Stimulated activated effector memory CD8-positive, alpha-beta T cell treated with anti-CD3 and anti-CD28 coated beads, Interleukin-12 subunit alpha, Interleukin-12 subunit beta, amount 100 ng/mL, for 72 hours (primary cell): ENCODE measurements around the gene TIMM50.
"Not testable (repeated sequence)": the region's sequence is repeated elsewhere in the genome, so short reads cannot be mapped to it uniquely, and the experiment has no call there.

Experiments
- ATAC-seq: fragments of 150-1000 bp; cut with Tn5 transposase; 2 replicates; pipeline ENCODE4 v1.10.0; 2021
- DNase-seq, 2 donors: peaks; one replicate each; pipeline ENCODE4 v3.0.0; 2021 to 2022; ENCODE audit warnings: low spot score in 2 of 2
- H3K27ac Mint-ChIP-seq: one replicate; pipeline ENCODE4 v1.8.0; 2022; ENCODE audit warnings: mild to moderate bottlenecking, mixed read lengths
- H3K36me3 Mint-ChIP-seq: one replicate; pipeline ENCODE4 v1.8.0; 2022; ENCODE audit warnings: mild to moderate bottlenecking, mixed read lengths
- H3K4me1 Mint-ChIP-seq: one replicate; pipeline ENCODE4 v1.8.0; 2022; ENCODE audit warnings: mixed read lengths
- H3K4me3 Mint-ChIP-seq: one replicate; pipeline ENCODE4 v1.8.0; 2022; ENCODE audit warnings: mild to moderate bottlenecking, mixed read lengths
- H3K9me3 Mint-ChIP-seq: one replicate; pipeline ENCODE4 v1.8.0; 2022; ENCODE audit warnings: mixed read lengths

TIMM50 gene

GRCh38 chr19:39451257-39451656 lies 29.4 kb upstream of the TIMM50 start:
- peaks cover 100% of the 10 kb centered on the region for H3K36me3 Mint-ChIP-seq
- not testable (repeated sequence) for H3K4me3 Mint-ChIP-seq, H3K9me3 Mint-ChIP-seq, DNase-seq, ATAC-seq
- peaks cover 76% of the 10 kb centered on the region for H3K4me1 Mint-ChIP-seq
- peak overlapping the region; percentile 80 for H3K27ac Mint-ChIP-seq

GRCh38 chr19:39463403-39463802 lies 17.2 kb upstream of the TIMM50 start:
- DNase-seq (no peak), ATAC-seq (no peak)
- Mint-ChIP-seq H3K4me1 (peaks cover 16% of the 10 kb centered on the region), H3K4me3 (no peak overlapping the region), H3K27ac (no peak overlapping the region), H3K36me3 (peaks cover 100% of the 10 kb centered on the region), H3K9me3 (no peaks in the 10 kb centered on the region)

- ATAC-seq (no peak), DNase-seq (no peak)
- peaks cover 15% of the 10 kb centered on the region for H3K4me1 Mint-ChIP-seq
- H3K4me3 Mint-ChIP-seq: no peak overlapping the region
- H3K9me3 Mint-ChIP-seq: no peaks in the 10 kb centered on the region
- H3K36me3 Mint-ChIP-seq: peaks cover 100% of the 10 kb centered on the region
- peak overlapping the region; percentile 79 for H3K27ac Mint-ChIP-seq
Measured at GRCh38 chr19:39465956-39466747, 14.5 kb upstream of the TIMM50 start.

- ATAC-seq: no peak
- Mint-ChIP-seq H3K4me1 (peaks cover 25% of the 10 kb centered on the region), H3K4me3 (no peak overlapping the region), H3K36me3 (peaks cover 98% of the 10 kb centered on the region), H3K9me3 (no peaks in the 10 kb centered on the region), H3K27ac (no peak overlapping the region)
- no peak for DNase-seq
Measured at GRCh38 chr19:39467941-39468340, 12.7 kb upstream of the TIMM50 start.

GRCh38 chr19:39469036-39469435 lies 11.6 kb upstream of the TIMM50 start:
- ATAC-seq: no peak
- H3K27ac Mint-ChIP-seq: no peak overlapping the region

GRCh38 chr19:39469567-39469966 lies 11.1 kb upstream of the TIMM50 start:
- H3K4me1 Mint-ChIP-seq: peaks cover 30% of the 10 kb centered on the region
- H3K9me3 Mint-ChIP-seq: no peaks in the 10 kb centered on the region
- no peak for DNase-seq
- H3K36me3 Mint-ChIP-seq: peaks cover 94% of the 10 kb centered on the region
- H3K27ac Mint-ChIP-seq: peak overlapping the region; percentile 88
- ATAC-seq: no peak
- H3K4me3 Mint-ChIP-seq: no peak overlapping the region

More at GRCh38 chr19:39469036-39469435, 11.6 kb upstream of the TIMM50 start:
- H3K9me3 Mint-ChIP-seq: no peaks in the 10 kb centered on the region
- H3K4me3 Mint-ChIP-seq: no peak overlapping the region
- peaks cover 94% of the 10 kb centered on the region for H3K36me3 Mint-ChIP-seq
- no peak for DNase-seq
- H3K4me1 Mint-ChIP-seq: peaks cover 25% of the 10 kb centered on the region

GRCh38 chr19:39470724-39471339 lies 9.8 kb upstream of the TIMM50 start:
- ATAC-seq (peak; percentile 36), DNase-seq (no peak)
- Mint-ChIP-seq H3K4me3 (no peak overlapping the region), H3K36me3 (peaks cover 94% of the 10 kb centered on the region), H3K4me1 (peaks cover 32% of the 10 kb centered on the region), H3K27ac (peak overlapping the region; percentile 88), H3K9me3 (no peaks in the 10 kb centered on the region)

- DNase-seq (no peak), ATAC-seq (no peak)
- Mint-ChIP-seq H3K36me3 (peaks cover 94% of the 10 kb centered on the region), H3K4me1 (peaks cover 32% of the 10 kb centered on the region), H3K4me3 (no peak overlapping the region), H3K27ac (peak overlapping the region; percentile 88), H3K9me3 (no peaks in the 10 kb centered on the region)
Measured at GRCh38 chr19:39471756-39472536, 8.7 kb upstream of the TIMM50 start.

GRCh38 chr19:39472746-39473442 lies 7.7 kb upstream of the TIMM50 start:
- H3K27ac Mint-ChIP-seq: peak overlapping the region; percentile 88
- no peaks in the 10 kb centered on the region for H3K9me3 Mint-ChIP-seq
- ATAC-seq: no peak
- peaks cover 32% of the 10 kb centered on the region for H3K4me1 Mint-ChIP-seq
- H3K4me3 Mint-ChIP-seq: no peak overlapping the region
- H3K36me3 Mint-ChIP-seq: peaks cover 94% of the 10 kb centered on the region
- DNase-seq: no peak

GRCh38 chr19:39473443-39473960 lies 7.1 kb upstream of the TIMM50 start:
- no peak overlapping the region for H3K4me3 Mint-ChIP-seq
- ATAC-seq (no peak), DNase-seq (no peak)
- H3K9me3 Mint-ChIP-seq: no peaks in the 10 kb centered on the region
- H3K36me3 Mint-ChIP-seq: peaks cover 89% of the 10 kb centered on the region
- no peak overlapping the region for H3K27ac Mint-ChIP-seq
- H3K4me1 Mint-ChIP-seq: peaks cover 32% of the 10 kb centered on the region

GRCh38 chr19:39474139-39474620 lies 6.5 kb upstream of the TIMM50 start:
- DNase-seq (peak; percentile 54 to 83), ATAC-seq (peak; percentile 70)
- H3K36me3 Mint-ChIP-seq: peaks cover 83% of the 10 kb centered on the region
- H3K27ac Mint-ChIP-seq: peak overlapping the region; percentile 68
- H3K4me1 Mint-ChIP-seq: peaks cover 32% of the 10 kb centered on the region
- no peak overlapping the region for H3K4me3 Mint-ChIP-seq
- no peaks in the 10 kb centered on the region for H3K9me3 Mint-ChIP-seq

- DNase-seq (no peak), ATAC-seq (no peak)
- Mint-ChIP-seq H3K27ac (peak overlapping the region; percentile 68), H3K36me3 (peaks cover 67% of the 10 kb centered on the region), H3K4me1 (peaks cover 33% of the 10 kb centered on the region), H3K4me3 (no peak overlapping the region), H3K9me3 (no peaks in the 10 kb centered on the region)
Measured at GRCh38 chr19:39475748-39476147, 4.9 kb upstream of the TIMM50 start.

- Mint-ChIP-seq H3K4me3 (peak overlapping the region; percentile 81), H3K36me3 (peaks cover 68% of the 10 kb centered on the region), H3K27ac (peak overlapping the region; percentile 94)
Measured at GRCh38 chr19:39479319-39479801, 1.3 kb upstream of the TIMM50 start.

GRCh38 chr19:39479916-39480315 lies 722 bp upstream of the TIMM50 start:
- peak overlapping the region; percentile 81 for H3K4me3 Mint-ChIP-seq
- no peak for ATAC-seq
- H3K27ac Mint-ChIP-seq: peak overlapping the region; percentile 94
- DNase-seq: no peak
- H3K4me1 Mint-ChIP-seq: peaks cover 32% of the 10 kb centered on the region
- no peaks in the 10 kb centered on the region for H3K9me3 Mint-ChIP-seq
- H3K36me3 Mint-ChIP-seq: peaks cover 68% of the 10 kb centered on the region

More at GRCh38 chr19:39479319-39479801, 1.3 kb upstream of the TIMM50 start:
- H3K4me1 Mint-ChIP-seq: peaks cover 37% of the 10 kb centered on the region
- not testable (repeated sequence) for ATAC-seq, H3K9me3 Mint-ChIP-seq, DNase-seq
